ENCODE data around the gene WDFY4. TPM values are rescaled to one million over a fixed set of nuclear protein-coding genes. Genes with fewer than 3 reads are reported as not detected.

WDFY4 gene
- total RNA-seq, 1 donor from 2014 or later: not detected

DNA sequence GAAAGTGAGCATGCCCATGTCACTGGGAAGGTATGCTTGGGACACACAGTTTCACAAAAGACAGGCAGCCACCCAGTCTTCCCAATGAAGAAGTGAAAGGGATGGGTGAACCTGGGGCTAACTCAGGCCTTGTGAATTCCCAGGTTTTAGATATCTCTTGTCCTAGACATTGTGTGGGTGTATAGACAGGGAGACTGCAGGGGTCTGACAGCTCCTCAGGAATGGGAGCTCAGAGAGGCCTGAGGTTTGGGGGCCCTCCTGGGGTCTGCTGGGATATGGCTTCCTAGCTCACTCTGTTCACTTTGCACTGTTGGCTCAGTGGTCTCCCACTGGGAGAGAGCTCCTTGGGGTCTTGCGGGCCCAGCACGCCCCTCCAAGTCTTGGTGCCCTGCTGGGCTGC is 47.0 kb downstream of the WDFY4 start:
- Histone ChIP-seq H3K27ac (no peak overlapping the region), H4K20me1 (ENCODE audit: low read depth) (no peaks in the 10 kb centered on the region), H3K36me3 (no peaks in the 10 kb centered on the region), H2AFZ (replicated peaks) (no peak overlapping the region), H3K79me2 (ENCODE audit: low read depth) (no peaks in the 10 kb centered on the region), H3K9ac (no peak overlapping the region), H3K9me3 (ENCODE audit: low read depth) (no peaks in the 10 kb centered on the region), H3K4me3 (no peak overlapping the region), H3K4me1 (no peaks in the 10 kb centered on the region), H3F3A (ENCODE audit: low read depth) (no peaks in the 10 kb centered on the region), H3K4me2 (no peak overlapping the region), H3K27me3 (no peaks in the 10 kb centered on the region)
- Mint-ChIP-seq H3K4me3 (no peak overlapping the region), H3K4me1 (no peaks in the 10 kb centered on the region), H3K9me3 (peaks cover 2% of the 10 kb centered on the region), H3K36me3 (no peaks in the 10 kb centered on the region), H3K27ac (no peak overlapping the region), H3K27me3 (ENCODE audit: insufficient read depth, low read depth) (peaks cover 12% of the 10 kb centered on the region)
- no peak for DNase-seq (ENCODE audit: low spot score)
- no peak for TF ChIP-seq EZH2 (IDR thresholded peaks at IDR 0.05)
- TF ChIP-seq, protein P1, sequence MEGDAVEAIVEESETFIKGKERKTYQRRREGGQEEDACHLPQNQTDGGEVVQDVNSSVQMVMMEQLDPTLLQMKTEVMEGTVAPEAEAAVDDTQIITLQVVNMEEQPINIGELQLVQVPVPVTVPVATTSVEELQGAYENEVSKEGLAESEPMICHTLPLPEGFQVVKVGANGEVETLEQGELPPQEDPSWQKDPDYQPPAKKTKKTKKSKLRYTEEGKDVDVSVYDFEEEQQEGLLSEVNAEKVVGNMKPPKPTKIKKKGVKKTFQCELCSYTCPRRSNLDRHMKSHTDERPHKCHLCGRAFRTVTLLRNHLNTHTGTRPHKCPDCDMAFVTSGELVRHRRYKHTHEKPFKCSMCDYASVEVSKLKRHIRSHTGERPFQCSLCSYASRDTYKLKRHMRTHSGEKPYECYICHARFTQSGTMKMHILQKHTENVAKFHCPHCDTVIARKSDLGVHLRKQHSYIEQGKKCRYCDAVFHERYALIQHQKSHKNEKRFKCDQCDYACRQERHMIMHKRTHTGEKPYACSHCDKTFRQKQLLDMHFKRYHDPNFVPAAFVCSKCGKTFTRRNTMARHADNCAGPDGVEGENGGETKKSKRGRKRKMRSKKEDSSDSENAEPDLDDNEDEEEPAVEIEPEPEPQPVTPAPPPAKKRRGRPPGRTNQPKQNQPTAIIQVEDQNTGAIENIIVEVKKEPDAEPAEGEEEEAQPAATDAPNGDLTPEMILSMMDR (IDR thresholded peaks at IDR 0.05): no peak
- TF ChIP-seq EZH2phosphoT487 (IDR thresholded peaks at IDR 0.05): no peak

DNA sequence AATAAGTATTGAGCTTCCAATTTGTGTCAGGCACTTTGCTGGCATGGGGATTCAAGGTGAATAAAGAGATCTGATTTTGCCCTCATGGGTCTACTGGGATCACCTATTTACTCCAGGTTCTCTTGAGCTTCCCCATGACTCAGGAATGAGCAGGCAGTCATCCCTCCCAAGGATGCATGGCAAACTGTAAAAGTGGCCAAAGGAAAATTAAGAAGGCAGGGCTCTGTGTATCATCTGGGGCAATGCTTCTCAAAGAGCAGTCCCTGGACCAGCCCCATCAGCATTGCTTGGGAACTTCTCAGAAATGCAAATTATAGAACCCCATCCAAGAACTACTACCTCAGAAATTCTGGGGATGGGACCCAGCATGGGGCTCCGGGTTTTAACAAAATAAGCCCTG is 48.7 kb downstream of the WDFY4 start:
- Histone ChIP-seq H3K36me3 (no peaks in the 10 kb centered on the region), H3K27ac (no peak overlapping the region), H3K9ac (no peak overlapping the region), H3K4me1 (no peaks in the 10 kb centered on the region), H2AFZ (replicated peaks) (no peak overlapping the region), H3F3A (ENCODE audit: low read depth) (no peaks in the 10 kb centered on the region), H3K79me2 (ENCODE audit: low read depth) (no peaks in the 10 kb centered on the region), H3K4me2 (no peak overlapping the region), H3K27me3 (no peaks in the 10 kb centered on the region), H3K4me3 (no peak overlapping the region), H3K9me3 (ENCODE audit: low read depth) (no peaks in the 10 kb centered on the region), H4K20me1 (ENCODE audit: low read depth) (no peaks in the 10 kb centered on the region)
- peaks cover 3% of the 10 kb centered on the region for H3K4me1 Mint-ChIP-seq
- H3K27ac Mint-ChIP-seq: no peak overlapping the region
- no peak overlapping the region for H3K4me3 Mint-ChIP-seq
- TF ChIP-seq EZH2phosphoT487 (IDR thresholded peaks at IDR 0.05) (no peak), EZH2 (IDR thresholded peaks at IDR 0.05) (no peak)
- TF ChIP-seq, protein P1 (IDR thresholded peaks at IDR 0.05): no peak
- H3K36me3 Mint-ChIP-seq: no peaks in the 10 kb centered on the region
- peaks cover 2% of the 10 kb centered on the region for H3K9me3 Mint-ChIP-seq
- peaks cover 9% of the 10 kb centered on the region for H3K27me3 Mint-ChIP-seq (ENCODE audit: insufficient read depth, low read depth)
- DNase-seq (ENCODE audit: low spot score): no peak

DNA sequence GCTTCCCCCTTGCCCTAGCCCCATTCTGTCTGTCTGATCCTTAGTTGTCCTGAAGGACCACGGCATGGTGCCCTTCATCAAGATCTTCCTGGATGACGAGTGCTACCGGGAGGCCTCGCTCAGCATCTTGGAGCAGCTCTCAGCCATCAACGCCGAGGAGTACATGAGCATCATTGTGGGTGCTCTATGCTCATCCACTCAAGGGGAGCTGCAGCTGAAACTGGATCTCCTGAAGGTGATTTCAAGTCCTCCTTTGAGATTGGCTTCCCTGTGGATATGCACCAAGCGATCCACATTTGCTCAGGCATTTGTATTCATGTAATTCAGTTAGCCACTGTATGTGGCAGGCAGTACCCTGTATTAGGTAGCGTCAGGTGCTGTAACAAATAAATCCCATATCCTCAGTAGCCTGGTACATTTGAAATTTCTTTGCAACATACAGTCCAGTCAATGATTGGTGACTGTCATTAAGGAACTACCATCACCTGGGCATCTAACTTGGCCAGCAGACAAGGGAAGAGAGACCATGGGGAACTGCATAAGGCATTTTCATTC is 51.2 kb downstream of the WDFY4 start:
- Mint-ChIP-seq H3K9me3 (no peaks in the 10 kb centered on the region), H3K27ac (no peak overlapping the region), H3K4me1 (peaks cover 21% of the 10 kb centered on the region), H3K4me3 (no peak overlapping the region), H3K27me3 (ENCODE audit: insufficient read depth, low read depth) (peaks cover 7% of the 10 kb centered on the region), H3K36me3 (no peaks in the 10 kb centered on the region)
- no peaks in the 10 kb centered on the region for H4K20me1 ChIP-seq (ENCODE audit: low read depth)
- H3F3A ChIP-seq (ENCODE audit: low read depth): no peaks in the 10 kb centered on the region
- no peak for DNase-seq (ENCODE audit: low spot score)
- H3K27me3 ChIP-seq: no peaks in the 10 kb centered on the region
- no peaks in the 10 kb centered on the region for H3K9me3 ChIP-seq (ENCODE audit: low read depth)
- H3K4me2 ChIP-seq: no peak overlapping the region
- TF ChIP-seq EZH2 (IDR thresholded peaks at IDR 0.05): no peak
- TF ChIP-seq EZH2phosphoT487 (IDR thresholded peaks at IDR 0.05): no peak
- TF ChIP-seq, protein P1 (IDR thresholded peaks at IDR 0.05): no peak
- H3K4me3 ChIP-seq: no peak overlapping the region
- no peak overlapping the region for H3K9ac ChIP-seq
- no peak overlapping the region for H3K27ac ChIP-seq
- H3K79me2 ChIP-seq (ENCODE audit: low read depth): no peaks in the 10 kb centered on the region
- H2AFZ ChIP-seq (replicated peaks): no peak overlapping the region
- H3K36me3 ChIP-seq: no peaks in the 10 kb centered on the region
- peaks cover 5% of the 10 kb centered on the region for H3K4me1 ChIP-seq
